GM18951 (cell line): ENCODE data around the gene RPUSD4.

ENCODE experiments used
- POLR2A ChIP-seq: IDR thresholded peaks from 4 replicates; pipeline ENCODE4 v1.6.1; 2011; ENCODE audit warnings: mild to moderate bottlenecking; ENCODE audit not compliant: insufficient read length, insufficient read depth; ENCODE audit errors: extremely low read depth
- in situ Hi-C: fragments of 300-500 bp; cut with MboI; formaldehyde crosslinking; loops from one replicate; pipeline ENCODE4 v1.12.0; 2022; ENCODE audit warnings: low sequenced_read_pairs, mixed read lengths, inconsistent platforms; ENCODE audit not compliant: unreplicated experiment

Gene RPUSD4

DNA sequence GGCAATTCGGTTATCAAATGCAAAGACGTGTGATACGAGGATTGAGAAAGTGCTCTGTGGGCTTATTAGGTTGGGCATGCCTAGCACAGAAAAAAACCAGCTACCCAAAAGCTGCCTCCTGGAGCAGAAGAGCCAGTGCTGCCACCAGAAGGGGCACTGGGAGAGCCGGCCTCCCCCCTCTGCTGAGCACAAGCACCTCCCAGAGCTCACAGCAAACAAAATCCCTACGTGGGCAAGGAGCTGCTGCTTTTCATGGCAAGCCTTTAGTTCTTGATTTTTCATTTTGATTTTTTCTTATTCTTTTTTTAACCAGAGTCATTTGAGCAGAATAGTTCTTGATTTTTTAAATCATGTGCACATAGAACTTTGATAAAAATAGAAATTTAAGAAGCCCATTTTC lies 12.8 kb downstream of the RPUSD4 start:
- in situ Hi-C loops = no loop called here
- no peak for TF ChIP-seq POLR2A

DNA sequence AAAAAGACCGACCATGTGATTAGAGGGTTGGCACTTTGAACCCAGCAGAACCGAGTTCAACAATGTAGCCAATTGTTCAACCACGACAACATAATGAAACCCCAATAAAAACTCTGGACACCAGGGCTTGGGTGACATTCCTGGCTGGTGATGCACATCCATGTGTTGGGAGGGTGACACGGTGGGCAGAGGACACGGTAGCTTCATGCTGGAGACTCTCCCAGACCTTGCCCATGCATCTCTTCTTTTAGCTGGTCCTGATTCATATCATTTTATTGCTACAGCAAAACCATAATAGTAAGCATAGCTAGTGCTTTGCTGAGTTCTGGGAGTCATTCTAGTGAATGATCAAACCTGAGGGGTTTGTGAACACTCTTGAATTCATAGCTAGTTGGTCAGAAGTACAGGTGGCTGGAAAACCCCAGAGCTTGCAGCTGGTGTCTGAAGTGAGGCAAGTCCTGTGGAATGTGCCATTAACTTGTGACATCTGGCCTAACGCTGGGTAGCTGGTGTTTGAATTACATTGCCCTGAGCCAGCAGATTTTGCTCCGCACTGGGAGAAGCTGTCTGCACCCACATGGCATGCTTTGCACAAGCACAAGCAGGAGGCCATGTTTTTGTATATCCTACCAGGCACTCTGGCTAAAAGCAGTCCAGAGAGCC lies 14.0 kb downstream of the RPUSD4 start:
- TF ChIP-seq POLR2A = no peak
- in situ Hi-C loops = no loop called here

DNA sequence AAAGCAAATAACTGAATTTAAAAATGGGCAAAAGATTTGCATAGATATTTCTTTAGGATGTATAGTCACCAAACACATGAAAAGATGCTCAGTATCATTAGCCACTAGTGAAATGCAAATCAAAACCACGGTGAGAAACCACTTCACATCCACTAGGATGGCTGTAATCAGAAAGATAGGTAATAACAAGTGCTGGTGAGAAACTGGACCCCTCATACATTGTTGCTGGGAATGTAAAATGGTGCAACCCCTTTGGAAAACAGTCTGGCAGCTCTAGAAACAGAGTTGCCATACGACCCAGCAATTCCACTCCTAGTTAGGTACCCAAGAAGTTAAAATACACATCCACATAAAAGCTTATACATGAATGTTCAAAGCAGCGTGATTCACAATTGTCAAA lies 16.3 kb downstream of the RPUSD4 start:
- in situ Hi-C loops = no loop called here
- no peak for TF ChIP-seq POLR2A

DNA sequence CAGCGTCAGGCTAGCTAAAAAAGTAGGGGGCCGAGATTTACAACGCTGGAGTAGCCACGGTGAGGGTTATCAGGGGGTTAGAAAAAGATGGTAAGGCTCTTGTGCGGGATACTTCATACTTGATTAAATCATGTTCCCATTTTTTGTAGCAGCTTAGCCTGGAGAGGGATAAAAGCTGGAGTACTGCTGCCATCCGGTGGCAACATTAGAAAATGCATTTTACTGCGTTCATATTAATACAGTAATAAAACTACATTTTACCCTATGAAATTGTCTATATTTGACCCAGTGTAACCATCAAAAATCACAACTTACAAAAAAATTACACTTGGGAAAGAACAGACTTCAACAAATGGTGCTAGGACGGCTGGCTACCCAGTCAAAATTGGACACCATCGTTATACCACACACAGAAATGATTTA lies 17.3 kb downstream of the RPUSD4 start:
- no peak for TF ChIP-seq POLR2A
- in situ Hi-C loops = loop anchor here (5.0 kb wide), 1 partner anchor 277 kb away; no protein-coding TSS in a partner anchor

DNA sequence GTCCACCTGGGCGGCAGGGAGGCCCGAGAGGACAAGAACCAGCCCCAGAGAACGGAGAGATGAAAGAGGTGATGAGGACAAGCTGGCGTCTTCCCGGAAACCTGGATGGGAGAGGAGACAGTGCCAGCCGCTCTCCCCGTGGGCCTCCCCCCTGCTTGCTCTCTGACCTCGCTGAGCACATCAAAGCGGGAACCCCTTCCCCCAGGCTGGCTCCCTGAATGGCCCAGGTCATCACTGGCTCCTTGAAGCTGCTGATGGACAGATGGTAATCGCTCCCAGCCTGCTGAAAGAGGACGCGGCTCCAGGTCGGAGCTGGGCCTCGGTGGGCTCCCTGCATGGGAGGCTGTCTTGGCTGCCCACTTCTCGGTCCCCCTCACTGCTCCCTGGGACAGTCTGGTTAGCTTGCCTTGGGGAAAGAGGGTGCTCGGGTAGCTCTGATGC lies 18.4 kb downstream of the RPUSD4 start:
- no peak for TF ChIP-seq POLR2A
- in situ Hi-C loops = loop anchor here (5.0 kb wide), 1 partner anchor 276 kb away; no protein-coding TSS in a partner anchor

DNA sequence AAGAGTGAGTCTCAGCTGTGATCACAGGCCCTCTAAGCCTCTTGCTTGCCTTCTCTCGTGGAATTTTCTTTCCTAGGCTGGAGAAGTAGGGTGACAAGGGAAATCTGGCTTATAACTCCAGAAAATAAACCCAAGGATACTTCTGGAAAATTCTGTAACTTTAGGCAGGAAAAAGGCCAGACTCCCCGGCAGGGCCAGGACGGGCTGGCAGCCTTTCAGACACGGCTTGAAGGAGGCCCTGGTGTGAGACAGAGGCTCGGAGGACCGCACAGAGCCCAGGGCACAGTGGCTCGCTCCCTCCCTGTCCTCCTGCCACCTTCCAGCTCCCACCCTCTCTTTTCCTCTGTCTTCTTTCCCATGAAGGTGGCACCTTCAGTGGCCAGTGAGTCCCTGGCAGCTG lies 19.1 kb downstream of the RPUSD4 start:
- TF ChIP-seq POLR2A = no peak
- in situ Hi-C loops = loop anchor here (5.0 kb wide), 1 partner anchor 275 kb away; no protein-coding TSS in a partner anchor

DNA sequence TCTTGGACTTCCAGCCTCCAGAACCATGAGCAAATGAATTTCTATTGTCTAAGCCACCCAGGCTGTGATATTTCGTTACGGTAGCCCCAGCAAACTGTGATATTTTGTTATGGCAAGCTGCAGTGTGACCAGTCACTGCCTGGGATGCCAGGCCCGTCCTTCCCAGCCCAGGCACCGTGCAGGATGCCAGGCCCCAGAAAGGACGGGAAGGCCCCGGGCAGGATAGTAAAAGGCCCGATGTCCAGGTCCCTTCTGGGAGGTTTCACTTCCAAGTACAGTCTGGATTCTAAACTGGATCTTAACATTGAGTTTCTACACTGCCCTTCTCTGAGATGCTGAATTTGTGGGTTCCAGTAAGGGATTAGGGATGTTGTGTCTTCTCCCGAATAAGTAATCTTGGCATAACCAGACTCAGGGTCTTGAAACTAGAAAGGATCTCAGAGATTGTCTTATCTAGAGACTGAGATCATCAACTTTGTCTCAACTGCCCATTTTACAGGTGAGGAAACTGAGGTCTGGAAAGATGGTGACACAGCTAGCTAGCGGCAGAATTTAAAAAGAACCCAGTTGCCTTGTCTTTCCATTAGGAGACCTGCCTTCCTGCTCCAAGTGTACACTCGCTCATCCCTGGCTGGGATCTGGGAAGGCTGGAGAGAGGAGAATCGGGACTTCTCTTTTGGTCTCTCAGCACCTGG lies 19.9 kb downstream of the RPUSD4 start:
- in situ Hi-C loops = loop anchor here (5.0 kb wide), 1 partner anchor 274 kb away; no protein-coding TSS in a partner anchor
- TF ChIP-seq POLR2A = no peak

DNA sequence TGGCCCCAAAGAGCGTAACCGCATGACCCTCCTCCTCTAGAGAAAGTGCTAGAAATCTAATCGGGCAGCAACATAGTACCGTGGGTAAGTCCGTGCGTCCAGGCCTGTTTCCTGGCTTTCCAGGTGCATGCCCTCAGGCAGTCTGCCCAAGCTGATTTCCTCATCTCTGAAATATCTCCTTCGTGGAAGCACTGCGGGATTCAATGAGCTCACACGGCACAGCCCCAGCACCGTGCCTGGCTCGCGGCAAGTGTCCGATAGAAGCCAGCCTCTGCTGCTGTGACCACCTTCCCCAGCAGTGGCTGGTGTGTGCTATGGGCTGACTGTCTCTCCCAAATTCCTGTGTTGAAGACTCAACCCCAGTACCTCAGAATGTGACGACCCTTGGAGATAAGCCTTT lies 20.7 kb downstream of the RPUSD4 start:
- in situ Hi-C loops = loop anchor here (5.0 kb wide), 1 partner anchor 273 kb away; no protein-coding TSS in a partner anchor
- TF ChIP-seq POLR2A = no peak

DNA sequence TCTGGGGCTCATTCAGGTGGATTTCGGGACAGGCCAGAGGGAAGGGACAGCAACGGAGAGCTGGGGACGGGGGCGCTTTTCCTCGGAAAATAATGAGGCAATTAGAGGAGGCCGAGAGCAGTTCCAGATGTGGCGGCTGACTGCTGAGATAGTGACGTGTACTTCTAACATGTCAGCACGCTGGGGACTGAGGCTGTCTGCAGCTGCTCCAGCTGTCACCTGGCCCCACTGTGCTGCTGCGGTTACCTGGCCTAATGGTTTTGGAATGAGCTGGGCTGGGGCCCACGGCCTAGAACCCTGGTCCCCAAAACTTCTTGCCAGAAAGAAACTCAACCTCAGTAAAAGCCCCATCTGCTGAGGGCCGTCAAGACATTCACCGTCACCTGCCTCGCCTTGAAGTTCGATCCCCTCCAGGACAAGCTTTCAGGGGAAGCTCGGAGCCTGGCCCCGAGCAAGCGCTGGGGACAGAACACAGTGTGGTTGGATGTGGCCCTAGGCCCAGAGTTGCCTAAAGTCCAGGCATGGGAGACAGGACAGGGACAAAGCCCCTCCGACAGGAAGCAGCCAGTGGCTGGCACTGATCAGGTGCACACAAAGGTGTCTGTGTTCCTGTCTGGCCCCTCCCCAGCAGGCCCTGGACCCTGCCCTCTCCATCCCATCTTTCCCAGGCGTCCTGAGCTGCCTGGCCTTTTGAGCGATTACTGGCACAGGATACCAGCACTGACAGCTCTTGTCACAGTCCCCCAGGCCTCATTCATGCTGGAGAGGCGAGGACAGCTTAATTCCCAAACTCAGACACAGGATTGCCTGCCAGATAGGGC lies 22.1 kb downstream of the RPUSD4 start:
- TF ChIP-seq POLR2A = no peak
- in situ Hi-C loops = no loop called here

DNA sequence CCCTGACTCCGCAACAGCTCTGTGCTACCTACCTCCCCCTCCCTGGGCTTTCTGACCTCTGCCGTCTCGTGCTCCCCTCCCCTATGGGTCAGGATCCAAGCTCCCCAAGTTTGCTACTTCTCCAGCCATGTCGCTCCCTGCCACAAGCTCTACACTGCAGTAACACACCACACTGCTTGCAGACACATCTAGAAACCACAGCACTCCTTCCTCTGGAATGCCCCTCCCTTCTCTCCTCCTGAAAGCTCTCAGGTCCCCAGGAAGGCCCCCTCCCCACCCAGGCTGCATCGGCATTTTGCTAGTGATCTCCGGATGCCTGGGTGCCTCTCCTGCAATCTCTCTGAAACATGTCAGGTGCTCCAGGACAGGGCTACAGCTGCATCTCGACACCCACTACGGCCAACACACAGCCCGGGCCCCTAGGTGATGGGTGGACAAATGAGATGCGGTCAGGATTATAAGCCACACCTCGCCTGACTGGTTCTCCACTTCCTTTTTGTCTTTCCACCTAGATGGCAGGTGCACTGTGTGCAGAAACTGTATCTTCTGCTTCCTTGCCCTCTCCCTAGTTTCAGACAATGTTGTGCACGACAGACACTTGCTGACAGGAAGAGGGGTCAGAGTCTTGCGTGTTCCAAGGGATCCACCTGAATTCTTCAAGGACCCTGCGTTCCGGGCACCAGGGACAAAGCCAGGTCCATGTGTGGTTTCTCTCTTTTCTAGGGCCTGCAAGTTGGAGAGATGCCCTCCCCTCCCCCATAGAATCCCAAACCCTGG lies 22.9 kb downstream of the RPUSD4 start:
- in situ Hi-C loops = no loop called here
- no peak for TF ChIP-seq POLR2A

DNA sequence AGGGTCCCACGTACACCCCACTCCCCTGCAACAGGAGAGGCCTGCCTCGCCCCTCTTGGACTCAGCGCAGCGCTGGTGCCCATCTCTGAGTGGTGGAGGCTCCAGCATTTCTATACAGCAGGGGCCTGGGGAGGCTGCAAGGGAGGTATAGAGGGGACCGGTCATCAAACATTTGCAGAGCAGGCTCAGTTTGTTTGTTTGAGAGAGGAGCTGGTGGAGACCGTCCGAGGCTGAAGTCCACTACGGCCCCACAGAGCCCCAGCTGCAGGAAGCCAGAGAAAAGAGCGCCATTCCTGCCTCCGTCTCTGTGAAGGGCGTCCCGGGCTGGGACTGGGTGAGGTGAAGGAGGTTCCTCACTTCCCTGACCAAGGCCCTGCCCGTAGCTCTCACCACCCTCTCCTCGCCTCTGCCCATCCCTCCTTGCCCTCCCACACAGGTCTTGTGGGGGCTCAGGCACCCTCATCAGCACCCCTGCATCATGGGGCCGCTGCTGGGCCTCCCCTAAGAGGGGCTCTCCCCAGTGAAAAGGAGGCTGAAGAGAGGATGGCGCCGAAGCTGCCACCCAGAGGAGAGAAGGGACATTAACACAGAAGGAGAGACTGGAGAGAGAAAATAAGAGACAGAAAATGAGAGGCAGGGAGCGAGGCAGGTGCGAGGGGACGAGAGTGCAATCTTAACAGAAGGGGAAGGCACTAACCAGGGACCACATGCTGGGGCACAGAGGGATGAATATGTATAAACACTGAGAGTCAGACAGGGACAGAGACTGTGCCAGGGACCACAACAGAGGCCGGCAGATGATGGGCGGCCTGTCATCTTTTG lies 24.5 kb downstream of the RPUSD4 start:
- in situ Hi-C loops = no loop called here
- TF ChIP-seq POLR2A = no peak
